B cell (primary cell): ENCODE results near the gene HMGXB3. TPM values are rescaled to one million over a fixed set of nuclear protein-coding genes. Genes with fewer than 3 reads are reported as not detected.

ENCODE experiments used
- ATAC-seq: fragments of 200-7000 bp; cut with Tn5 transposase; one replicate; pipeline ENCODE4 v1.10.0; 2021; ENCODE audit warnings: low read depth, mild to moderate bottlenecking, moderate number of reproducible peaks, moderate library complexity
- CTCF ChIA-PET: fragments of 350-600 bp; sonication (Branson Sonifier 250); formaldehyde crosslinking; loops from one replicate; lab custom pipeline; 2021; ENCODE audit warnings: antibody characterized with exemption, inconsistent platforms; lab: Charles Lee
- POLR2A ChIA-PET: fragments of 350-600 bp; sonication (Branson Sonifier 250); formaldehyde crosslinking; loops from one replicate; lab custom pipeline; 2021; ENCODE audit warnings: antibody characterized with exemption; lab: Charles Lee
- DNase-seq: peaks from one replicate; pipeline ENCODE4 v3.0.0; 2013
- H2AFZ ChIP-seq: 2 replicates; pipeline ENCODE4 v1.6.1; 2012; ENCODE audit warnings: mild to moderate bottlenecking, low read depth, low read length; ENCODE audit not compliant: insufficient read depth, poor library complexity, severe bottlenecking
- H3K27ac ChIP-seq, 2 donors: 1 replicate in 1 of 2; 2 replicates in 1 of 2; pipeline ENCODE4 v1.5.1; 2012 to 2013; ENCODE audit warnings: low read length in 2 of 2, mild to moderate bottlenecking in 2 of 2, moderate library complexity in 1 of 2
- H3K27me3 ChIP-seq, 4 experiments: fragments of 200-600 bp in 1 of 4; sonication (generic) in 1 of 4; replicated peaks in 1 of 4; 1 replicate in 2 of 4; 2 replicates in 2 of 4; pipeline versions ENCODE4 v1.6.1 to v1.7.0; 2013 to 2016; ENCODE audit warnings: low read length in 3 of 4, mild to moderate bottlenecking in 2 of 4, mixed read lengths in 1 of 4, moderate library complexity in 1 of 4; ENCODE audit not compliant: insufficient read depth in 4 of 4, control insufficient read depth in 3 of 4; ENCODE audit errors: control extremely low read depth in 1 of 4
- H3K36me3 ChIP-seq, 2 experiments: replicated peaks in 1 of 2; 1 replicate in 1 of 2; 2 replicates in 1 of 2; pipeline versions ENCODE4 v1.6.1 to v1.7.1; 2013; ENCODE audit warnings: low read length in 1 of 2; ENCODE audit not compliant: insufficient read depth in 2 of 2, control insufficient read depth in 1 of 2; ENCODE audit errors: control extremely low read depth in 1 of 2, extremely low read depth in 1 of 2
- H3K4me1 ChIP-seq, 2 donors: fragments of 200-600 bp in 1 of 2; sonication (generic) in 1 of 2; 1 replicate in 1 of 2; 2 replicates in 1 of 2; pipeline versions ENCODE4 v1.5.1 to v1.6.1; 2013 to 2017; ENCODE audit warnings: low read length in 2 of 2; ENCODE audit not compliant: control insufficient read depth in 2 of 2, insufficient read depth in 2 of 2
- H3K4me2 ChIP-seq: replicated peaks from 2 replicates; pipeline ENCODE3; 2012; ENCODE audit warnings: mild to moderate bottlenecking, low read depth, low read length; ENCODE audit not compliant: poor library complexity, severe bottlenecking
- H3K4me3 ChIP-seq, 5 experiments: fragments of 200-600 bp in 1 of 5; sonication (generic) in 1 of 5; 1 replicate in 3 of 5; 2 replicates in 2 of 5; pipeline versions ENCODE4 v1.5.1 to v1.7.0; 2011 to 2016; ENCODE audit warnings: low read length in 4 of 5, mild to moderate bottlenecking in 4 of 5, low read depth in 2 of 5, control low read depth in 1 of 5, moderate library complexity in 1 of 5; ENCODE audit not compliant: insufficient read depth in 1 of 5; ENCODE audit errors: control extremely low read depth in 1 of 5, extremely low read depth in 1 of 5
- H3K79me2 ChIP-seq: fragments of 200-600 bp; sonication (generic); one replicate; pipeline ENCODE4 v1.6.0; 2016; ENCODE audit warnings: low read length; ENCODE audit not compliant: control insufficient read depth, insufficient read depth
- H3K9ac ChIP-seq: fragments of 200-600 bp; sonication (generic); 2 replicates; pipeline ENCODE4 v1.6.1; 2017; ENCODE audit warnings: mild to moderate bottlenecking, low read length, moderate library complexity
- H3K9me3 ChIP-seq, 3 donors: one replicate each; pipeline versions ENCODE4 v1.6.1 to v1.7.1; 2013; ENCODE audit warnings: low read length in 2 of 3; ENCODE audit not compliant: control insufficient read depth in 2 of 3, insufficient read depth in 1 of 3; ENCODE audit errors: control extremely low read depth in 1 of 3
- H4K20me1 ChIP-seq: 2 replicates; pipeline ENCODE4 v1.6.0; 2012; ENCODE audit warnings: mild to moderate bottlenecking, low read length; ENCODE audit not compliant: insufficient read depth, control insufficient read depth, poor library complexity, severe bottlenecking
- H3K27ac Mint-ChIP-seq: one replicate; pipeline ENCODE4 v1.8.0; 2021; ENCODE audit warnings: mixed read lengths
- H3K27me3 Mint-ChIP-seq: one replicate; pipeline ENCODE4 v1.8.0; 2021; ENCODE audit warnings: mixed read lengths
- H3K4me1 Mint-ChIP-seq: one replicate; pipeline ENCODE4 v1.8.0; 2021; ENCODE audit warnings: mixed read lengths
- H3K4me3 Mint-ChIP-seq: one replicate; pipeline ENCODE4 v1.8.0; 2021; ENCODE audit warnings: mixed read lengths
- H3K9me3 Mint-ChIP-seq: one replicate; pipeline ENCODE4 v1.8.0; 2022; ENCODE audit warnings: mixed read lengths; ENCODE audit not compliant: insufficient read depth
- CTCF ChIP-seq: fragments of 200-600 bp; IDR thresholded peaks from one replicate; pipeline ENCODE4 v1.8.0; 2022; ENCODE audit warnings: antibody characterized with exemption, mild to moderate bottlenecking
- EZH2 ChIP-seq: IDR thresholded peaks from 2 replicates; pipeline ENCODE4 v1.6.1; 2012; ENCODE audit warnings: borderline replicate concordance, low read depth, mild to moderate bottlenecking, moderate library complexity, low read length; ENCODE audit not compliant: insufficient read depth, poor library complexity, severe bottlenecking
- WGBS: methylation state at CpG from one replicate; pipeline ENCODE4 v1.1.5; 2013; ENCODE audit warnings: missing lambda C conversion rate; ENCODE audit not compliant: insufficient coverage; 5-methylcytosine and 5-hydroxymethylcytosine counted together
- intact Hi-C: fragments of 100-400 bp; cut with micrococcal nuclease; formaldehyde crosslinking; loops from one replicate; pipeline ENCODE4 v1.10.0; 2022
- polyA plus RNA-seq: library from polyadenylated mRNA; depleted of rRNA; stranded (reverse); fragments of >200 nt; gene quantifications from 2 replicates; pipeline ENCODE4 v1.2.3, GENCODE V29; 2012
- total RNA-seq, 2 donors: library from RNA; stranded (reverse); fragments of 120-200 nt in 1 of 2; gene quantifications; 1 replicate in 1 of 2; 2 replicates in 1 of 2; pipeline versions ENCODE4 v1.2.3 to v1.2.4, GENCODE V29; 2013 to 2022

The HMGXB3 gene
- total and polyA plus RNA-seq, 2 donors (not counting 1 experiment from before 2014, with no cell fraction given) = 28.5 to 35.7 TPM

- Histone ChIP-seq H3K9ac (no peak overlapping the region), H3K4me1 (no peaks in the 10 kb centered on the region), H3K36me3 (peaks cover 29 to 87% of the 10 kb centered on the region in 2 experiments), H3K4me3 (no peak overlapping the region), H4K20me1 (peaks cover 14% of the 10 kb centered on the region), H3K27ac (no peak overlapping the region), H3K9me3 (peaks cover 1 to 9% (median 3%) of the 10 kb centered on the region in 3 donors), H3K27me3 (no peaks in the 10 kb centered on the region), H3K79me2 (no peaks in the 10 kb centered on the region), H3K4me2 (no peak overlapping the region), H2AFZ (no peak overlapping the region)
- Mint-ChIP-seq H3K4me3 (no peak overlapping the region), H3K27me3 (no peaks in the 10 kb centered on the region), H3K9me3 (peaks cover 5% of the 10 kb centered on the region), H3K27ac (no peak overlapping the region), H3K4me1 (no peaks in the 10 kb centered on the region)
- CTCF ChIA-PET = no interaction called here
- POLR2A ChIA-PET = no interaction called here
- ATAC-seq (no peak), DNase-seq (no peak)
- TF ChIP-seq EZH2 (no peak), CTCF (no peak)
- WGBS = 100% methylated on average over 2 of the region's 4 CpGs
- intact Hi-C loops = no loop called here
These were observed 13.4 kb downstream of the HMGXB3 start for GRCh38 chr5:150013931-150014330.

GRCh38 chr5:150014456-150014855 lies 13.9 kb downstream of the HMGXB3 start:
- H2AFZ ChIP-seq = no peak overlapping the region
- H3K27me3 ChIP-seq = no peaks in the 10 kb centered on the region
- no peak for TF ChIP-seq EZH2
- H3K9me3 ChIP-seq = peaks cover 1 to 9% (median 3%) of the 10 kb centered on the region in 3 donors
- H3K4me2 ChIP-seq = no peak overlapping the region
- H3K27ac ChIP-seq = no peak overlapping the region
- H3K9ac ChIP-seq = no peak overlapping the region
- DNase-seq (no peak), ATAC-seq (no peak)
- peaks cover 29 to 90% of the 10 kb centered on the region in 2 experiments for H3K36me3 ChIP-seq
- no peaks in the 10 kb centered on the region for H3K4me1 ChIP-seq
- Mint-ChIP-seq H3K9me3 (peaks cover 5% of the 10 kb centered on the region), H3K4me1 (no peaks in the 10 kb centered on the region), H3K27me3 (no peaks in the 10 kb centered on the region), H3K27ac (no peak overlapping the region), H3K4me3 (no peak overlapping the region)
- ChIA-PET POLR2A (no interaction called here), CTCF (no interaction called here)
- H3K79me2 ChIP-seq = no peaks in the 10 kb centered on the region
- WGBS = 100% methylated on average over 1 of the region's 3 CpGs
- no peak overlapping the region for H3K4me3 ChIP-seq
- intact Hi-C loops = no loop called here
- peaks cover 15% of the 10 kb centered on the region for H4K20me1 ChIP-seq
